ENCODE results near the gene NCS1. TPM values are rescaled to one million over a fixed set of nuclear protein-coding genes. Genes with fewer than 3 reads are reported as not detected.

The NCS1 gene
- total RNA-seq, 1 donor from 2014 or later: 14.3 TPM

DNA sequence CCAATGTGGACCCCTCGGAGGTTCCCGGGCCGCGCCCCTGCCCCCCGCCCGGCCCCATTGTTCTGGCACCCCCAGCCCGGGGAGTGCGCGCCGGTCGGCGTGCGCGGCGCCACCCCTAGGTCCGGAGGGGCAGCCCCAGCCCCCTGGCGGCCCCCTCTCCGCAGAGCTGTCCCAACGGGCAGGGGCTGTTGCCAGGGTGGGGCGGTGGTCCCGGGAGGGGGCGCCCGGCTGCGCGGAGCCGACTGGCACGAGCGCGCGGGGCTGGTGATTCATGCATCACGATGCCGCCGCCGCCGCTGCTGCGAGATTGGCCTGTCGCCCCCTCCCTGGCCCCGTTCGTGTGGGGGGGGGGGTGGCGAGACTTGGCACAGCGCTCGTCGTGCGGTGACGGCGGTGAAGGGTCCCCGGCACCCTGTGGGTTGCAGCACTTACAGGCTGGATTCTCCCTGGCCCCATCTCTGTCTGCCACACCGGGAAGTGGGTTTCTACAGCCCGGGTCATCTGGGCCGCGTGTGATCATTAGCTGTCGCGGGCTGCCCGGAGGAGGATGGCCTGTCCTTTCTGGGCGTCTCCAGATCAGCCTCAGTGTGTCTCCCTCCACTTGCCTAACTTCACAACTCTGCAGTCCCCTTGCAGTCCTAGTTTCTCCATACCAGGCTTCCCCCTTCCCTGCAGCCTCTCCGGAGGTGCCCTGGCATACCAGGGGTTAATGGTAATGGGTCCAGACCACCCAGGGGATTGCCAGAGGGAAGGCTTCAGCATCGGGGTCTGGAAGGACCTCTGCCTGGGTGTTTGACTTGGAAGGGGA lies 858 bp downstream of the NCS1 start:
- intact Hi-C loops (cut with DNase I): loop anchor here (5.0 kb wide), 1 partner anchor 36 kb away; no protein-coding TSS in a partner anchor
- no peak for DNase-seq (ENCODE audit: low spot score)

DNA sequence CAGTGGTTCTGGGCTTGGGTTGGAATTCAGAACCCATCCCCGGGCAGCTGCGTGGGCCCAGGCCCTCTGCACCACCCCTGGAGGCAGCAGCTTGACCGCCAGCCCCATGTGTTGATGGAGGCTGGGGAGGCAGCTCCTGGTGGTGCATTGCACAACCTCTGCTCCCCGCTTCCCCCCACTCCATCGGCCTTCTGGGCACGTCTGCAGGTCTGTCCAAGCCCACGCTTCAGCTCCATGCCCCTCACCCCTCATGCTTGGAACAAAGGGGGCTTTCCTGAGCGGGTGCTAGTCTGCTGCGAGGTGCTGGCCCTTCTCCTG lies 1.4 kb downstream of the NCS1 start:
- no peak for DNase-seq (ENCODE audit: low spot score)
- intact Hi-C loops (cut with DNase I): loop anchor here (5.0 kb wide), 1 partner anchor 36 kb away; no protein-coding TSS in a partner anchor

DNA sequence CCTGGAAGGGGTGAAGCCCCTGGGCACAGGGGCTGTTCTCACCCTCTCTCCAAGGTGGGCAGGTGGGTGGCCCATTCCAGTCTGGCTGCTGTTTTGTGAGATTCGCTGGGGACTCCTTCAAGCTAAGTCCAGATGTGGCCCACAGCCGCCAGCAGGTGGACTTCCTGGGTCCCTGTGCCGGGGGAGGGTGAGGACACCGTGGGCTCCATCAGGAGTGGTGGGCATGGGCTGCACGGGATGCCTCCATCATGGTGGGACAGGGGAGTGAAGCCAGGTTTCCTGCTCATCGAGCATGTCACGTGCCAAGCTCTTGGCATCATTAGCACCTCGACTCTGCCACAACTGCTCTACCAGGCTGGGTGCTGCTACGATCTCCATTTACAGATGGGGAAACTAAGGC lies 1.8 kb downstream of the NCS1 start:
- no peak for DNase-seq (ENCODE audit: low spot score)
- intact Hi-C loops (cut with DNase I): loop anchor here (5.0 kb wide), 1 partner anchor 37 kb away; no protein-coding TSS in a partner anchor

DNA sequence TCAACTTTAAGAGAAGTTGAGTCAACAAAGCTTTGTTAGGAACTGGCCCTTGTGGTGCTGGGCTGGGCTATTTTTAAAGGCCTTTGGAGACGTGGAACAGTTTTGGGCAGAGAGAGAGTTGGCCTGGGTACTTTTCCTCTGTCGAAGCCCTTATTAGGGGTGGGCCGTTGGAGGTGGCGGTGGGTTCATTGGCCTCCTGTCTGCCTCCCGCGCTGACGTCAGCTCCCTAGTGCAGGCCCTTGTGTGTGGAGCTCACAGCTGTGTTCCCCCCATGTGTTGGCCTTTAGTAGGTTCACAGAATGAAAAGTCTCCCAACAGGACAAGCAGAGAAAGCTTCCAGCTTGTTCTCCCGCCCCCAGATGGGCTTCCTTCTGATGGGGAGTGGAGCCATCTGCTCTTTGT lies 2.7 kb downstream of the NCS1 start:
- no peak for DNase-seq (ENCODE audit: low spot score)
- intact Hi-C loops (cut with DNase I): loop anchor here (5.0 kb wide), 2 partner anchors 38 to 62 kb away; no protein-coding TSS in a partner anchor

DNA sequence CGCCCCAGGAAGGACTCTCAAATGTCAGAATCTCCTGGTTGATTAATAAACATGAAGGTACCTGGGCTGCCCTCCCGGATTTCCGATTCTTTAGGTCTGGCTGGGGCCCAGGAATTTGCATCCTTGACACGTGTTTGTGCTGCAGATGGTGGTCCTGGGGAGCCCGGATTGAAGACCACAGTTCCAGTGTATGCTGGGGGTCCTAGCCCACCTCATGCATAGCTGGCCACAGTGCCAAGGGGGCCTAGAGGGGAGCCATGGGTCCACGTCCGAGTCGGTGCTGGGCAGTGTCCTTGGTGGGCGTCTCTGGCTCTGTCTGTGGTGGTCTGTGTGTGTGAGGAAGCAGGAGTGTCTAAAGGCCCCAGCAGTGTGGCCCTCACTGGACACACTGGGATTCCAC lies 3.2 kb downstream of the NCS1 start:
- intact Hi-C loops (cut with DNase I): loop anchor here (5.0 kb wide), 1 partner anchor 62 kb away; no protein-coding TSS in a partner anchor
- no peak for DNase-seq (ENCODE audit: low spot score)

DNA sequence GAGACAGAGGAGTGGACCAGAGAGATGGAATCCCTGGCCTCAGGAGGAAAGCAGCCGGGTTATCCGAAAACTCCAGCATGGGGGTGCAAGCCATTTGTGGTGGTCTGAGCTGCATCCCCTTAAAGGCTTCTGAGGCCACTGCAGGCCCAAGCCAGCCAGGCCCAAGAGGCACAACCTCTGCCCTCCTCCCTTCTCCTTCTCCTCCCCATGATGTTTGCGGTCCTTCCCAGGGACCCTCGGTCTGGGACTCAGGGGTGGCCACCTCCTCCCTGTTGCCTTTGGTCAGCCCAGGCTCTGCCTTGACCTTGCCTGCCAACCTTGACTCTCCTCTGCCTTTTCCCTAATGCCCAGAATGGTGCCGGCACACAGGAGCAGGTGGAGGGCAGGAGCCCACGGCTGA lies 4.6 kb downstream of the NCS1 start:
- no peak for DNase-seq (ENCODE audit: low spot score)
- intact Hi-C loops (cut with DNase I): loop anchor here (5.0 kb wide), 1 partner anchor 61 kb away; no protein-coding TSS in a partner anchor

DNA sequence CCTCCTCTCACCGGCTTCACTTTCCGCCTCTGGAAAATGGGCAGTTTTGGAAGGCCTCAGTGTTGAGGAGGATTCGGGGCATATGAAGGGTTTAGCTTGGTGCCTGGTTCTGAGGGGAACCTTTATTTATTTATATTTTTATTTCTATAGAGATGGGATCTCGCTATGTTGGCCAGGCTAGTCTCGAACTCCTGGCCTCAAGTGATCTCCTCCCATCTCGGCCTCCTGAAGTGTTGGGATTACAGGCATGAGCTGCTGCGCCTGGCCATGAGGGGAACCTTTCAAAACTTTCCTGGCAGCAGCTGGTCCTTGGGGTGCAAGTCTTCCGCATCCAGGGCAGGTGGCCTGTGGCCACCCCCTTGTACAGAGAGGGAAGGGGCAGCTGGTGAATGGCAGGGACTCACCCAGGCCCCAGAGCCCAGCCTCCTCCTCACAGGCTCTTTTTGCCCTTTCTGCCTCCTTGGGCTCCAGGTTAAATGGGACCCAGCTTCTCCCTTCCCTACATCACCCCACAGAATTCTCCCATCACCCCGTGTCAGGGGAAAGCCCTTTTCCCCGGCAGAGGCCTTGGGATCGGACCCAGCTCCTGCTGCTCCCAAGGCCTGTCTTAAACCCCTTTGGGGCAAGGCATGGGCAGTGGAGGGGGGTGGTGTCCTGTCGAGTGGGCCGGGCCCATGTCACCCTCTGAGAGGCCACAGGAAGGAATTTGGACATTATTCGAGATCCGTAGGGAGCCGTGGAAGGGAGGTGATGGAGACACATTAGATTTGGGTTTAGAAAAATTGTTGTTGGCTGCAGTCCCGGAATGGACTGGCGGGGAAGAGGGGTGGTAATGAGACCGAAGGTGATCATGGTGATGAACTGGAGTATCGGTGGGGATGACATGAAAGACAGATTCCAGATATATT lies 5.9 kb downstream of the NCS1 start:
- DNase-seq (ENCODE audit: low spot score): no peak
- intact Hi-C loops (cut with DNase I): loop anchor here (5.0 kb wide), 1 partner anchor 59 kb away; no protein-coding TSS in a partner anchor

DNA sequence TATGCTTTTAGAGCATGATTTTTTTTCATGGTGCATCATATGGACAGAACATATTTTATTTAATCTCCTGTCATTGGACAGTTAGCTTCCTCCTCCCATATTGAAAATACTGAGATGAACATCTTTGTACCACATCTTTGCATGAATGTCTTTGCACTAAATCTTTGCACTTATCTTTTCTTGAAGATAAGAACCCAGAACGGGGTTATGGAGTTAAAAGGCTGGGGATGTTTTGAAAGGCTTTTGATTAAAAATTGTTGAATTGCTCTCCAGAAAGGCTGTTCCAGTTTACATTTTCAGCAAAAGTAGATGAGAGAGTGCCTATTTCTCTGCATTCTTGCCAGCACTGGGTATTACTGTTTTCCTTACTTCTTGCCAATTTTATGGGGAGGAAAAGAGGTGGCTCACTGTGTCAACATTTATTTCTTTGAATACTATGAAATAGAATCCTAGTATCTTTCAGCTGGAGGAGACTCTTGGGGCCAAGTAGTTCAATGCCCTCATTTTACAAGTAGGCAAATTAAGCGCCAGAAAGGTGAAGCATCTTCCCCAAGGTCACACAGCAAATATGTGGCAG lies 7.2 kb downstream of the NCS1 start:
- intact Hi-C loops (cut with DNase I): loop anchor here (5.0 kb wide), 1 partner anchor 58 kb away; no protein-coding TSS in a partner anchor
- no peak for DNase-seq (ENCODE audit: low spot score)

DNA sequence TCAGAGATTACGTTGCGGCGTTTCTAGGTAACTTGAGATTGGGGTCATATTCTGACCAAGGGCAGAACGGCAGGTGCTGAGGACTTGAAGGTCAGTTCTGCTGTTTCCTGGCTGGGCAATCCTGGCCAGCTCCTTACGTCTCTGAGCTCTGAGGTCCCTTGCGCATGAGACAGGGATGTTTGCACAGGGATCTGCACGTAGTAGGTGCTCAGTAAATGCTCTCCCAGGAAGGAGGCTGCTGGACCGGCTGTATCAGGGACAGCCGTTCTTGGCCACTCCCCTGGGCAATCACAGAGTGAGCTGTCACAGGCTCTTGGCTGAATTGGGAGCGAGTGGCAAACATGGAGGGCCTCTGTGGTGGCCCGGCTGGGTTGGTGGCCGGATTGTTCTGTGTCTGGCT lies 8.3 kb downstream of the NCS1 start:
- DNase-seq (ENCODE audit: low spot score): no peak
- intact Hi-C loops (cut with DNase I): no loop called here

DNA sequence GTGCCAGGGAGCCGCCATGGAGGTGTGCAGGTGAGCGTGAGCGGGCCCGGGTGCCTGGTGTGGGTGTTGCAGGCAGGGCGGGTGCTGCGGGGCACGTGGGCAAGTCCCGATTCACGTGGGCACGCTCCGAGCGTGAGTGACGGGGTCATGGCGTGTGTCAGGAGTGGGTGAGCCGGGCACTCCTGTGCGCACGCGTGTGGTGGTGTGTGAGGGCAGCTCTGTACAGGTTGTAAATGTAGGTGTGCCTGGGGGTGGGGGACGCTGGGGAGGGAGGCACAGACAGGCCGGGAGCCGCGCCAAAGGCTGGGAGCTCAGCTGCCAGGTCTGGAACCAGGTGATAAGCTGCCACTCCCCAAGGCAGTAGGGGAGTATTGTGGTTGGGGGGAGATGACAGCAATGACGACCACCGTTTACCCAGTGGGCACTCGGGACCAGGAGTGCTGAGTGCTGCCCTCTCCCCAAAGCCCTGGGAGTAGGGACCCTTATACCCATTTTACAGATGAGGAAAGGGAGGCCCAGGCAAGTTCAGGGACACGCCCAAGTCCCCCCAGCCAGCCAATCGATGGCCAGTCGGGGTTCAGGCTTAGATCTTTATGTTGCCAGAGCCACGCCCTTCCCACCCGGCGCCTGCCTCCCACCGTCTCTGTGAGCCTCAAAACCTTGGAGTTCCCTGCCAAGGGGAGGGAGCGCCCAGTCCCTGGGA lies 9.6 kb downstream of the NCS1 start:
- intact Hi-C loops (cut with DNase I): no loop called here
- no peak for DNase-seq (ENCODE audit: low spot score)

DNA sequence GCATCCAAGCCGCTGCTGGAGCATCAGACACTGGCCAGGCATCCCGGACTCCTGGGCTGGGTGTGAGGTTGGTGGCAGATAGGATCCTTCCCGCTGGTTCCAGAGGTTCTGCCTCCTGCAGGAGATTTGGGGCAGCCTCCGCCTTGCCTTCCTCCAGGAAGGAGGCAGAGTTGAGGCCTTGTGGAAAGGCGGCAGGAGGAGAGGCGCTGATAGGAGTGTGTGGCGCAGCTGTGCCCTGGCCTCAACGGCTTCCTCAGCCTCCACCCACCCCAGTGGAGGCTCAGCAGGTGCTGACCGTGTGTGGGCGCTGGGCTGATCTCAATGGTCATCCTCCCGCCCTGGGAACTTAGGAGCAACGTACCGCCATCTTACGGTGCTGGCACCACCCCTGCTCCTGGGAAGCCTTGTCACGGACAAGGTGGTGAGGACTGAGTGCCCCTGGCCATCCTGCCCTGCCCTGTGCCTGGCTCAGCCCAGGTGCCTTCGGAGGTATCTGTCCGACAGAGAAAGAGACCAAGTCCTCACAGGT lies 10.2 kb downstream of the NCS1 start:
- intact Hi-C loops (cut with DNase I): no loop called here

DNA sequence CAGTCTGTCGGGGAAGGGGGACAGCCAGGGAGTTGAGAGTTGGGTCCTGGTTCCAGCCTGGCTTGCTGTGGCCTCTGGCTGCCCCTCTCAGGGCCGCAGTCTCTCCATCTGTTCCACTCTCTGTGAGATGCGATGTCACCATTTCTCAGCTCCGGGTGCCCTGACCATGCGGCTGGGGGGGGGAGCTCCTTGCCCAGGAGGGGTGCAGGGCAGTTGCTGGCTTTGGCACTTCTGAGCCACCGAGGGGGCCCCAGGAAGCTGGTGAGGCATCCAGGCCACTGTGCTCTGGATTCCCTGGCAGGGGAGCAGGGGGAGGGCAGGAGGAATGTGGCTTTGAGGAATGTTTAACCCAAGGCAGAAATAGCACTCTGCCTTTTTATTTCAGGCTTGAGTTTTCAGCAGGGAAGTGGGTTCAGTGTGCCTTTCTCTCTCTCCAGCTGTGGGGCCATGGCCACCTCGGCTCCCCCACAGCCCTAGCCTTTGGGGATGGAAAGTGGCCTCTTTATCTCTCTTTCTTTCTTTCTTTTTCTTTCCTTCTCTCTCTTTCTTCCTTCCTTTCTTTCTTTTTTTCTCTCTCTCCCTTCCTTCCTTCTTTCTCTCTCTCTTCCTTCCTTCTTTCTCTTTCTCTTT lies 11.0 kb downstream of the NCS1 start:
- intact Hi-C loops (cut with DNase I): no loop called here
- DNase-seq (ENCODE audit: low spot score): no peak

More for the DNA sequence above, 10.2 kb downstream of the NCS1 start:
- no peak for DNase-seq (ENCODE audit: low spot score)

DNA sequence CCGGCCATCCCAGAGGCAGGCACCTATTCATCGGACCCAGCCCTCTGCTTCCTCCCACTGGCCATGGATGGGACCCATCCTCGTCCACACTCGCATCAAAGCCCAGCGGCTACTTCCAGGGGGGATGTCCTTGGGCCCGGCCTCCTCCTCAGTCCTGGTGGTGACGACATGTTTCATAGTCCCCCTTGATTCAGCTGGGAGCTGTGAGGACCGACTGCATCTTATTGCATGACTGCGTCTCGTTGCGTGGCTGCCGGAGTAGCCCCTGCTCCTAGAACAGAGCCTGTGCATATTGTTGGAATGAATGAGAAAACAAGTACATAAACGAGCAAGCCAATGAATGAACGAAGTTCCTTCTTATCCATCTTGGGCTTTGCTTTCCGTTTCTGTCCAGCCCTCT lies 12.8 kb downstream of the NCS1 start:
- DNase-seq (ENCODE audit: low spot score): no peak
- intact Hi-C loops (cut with DNase I): no loop called here

DNA sequence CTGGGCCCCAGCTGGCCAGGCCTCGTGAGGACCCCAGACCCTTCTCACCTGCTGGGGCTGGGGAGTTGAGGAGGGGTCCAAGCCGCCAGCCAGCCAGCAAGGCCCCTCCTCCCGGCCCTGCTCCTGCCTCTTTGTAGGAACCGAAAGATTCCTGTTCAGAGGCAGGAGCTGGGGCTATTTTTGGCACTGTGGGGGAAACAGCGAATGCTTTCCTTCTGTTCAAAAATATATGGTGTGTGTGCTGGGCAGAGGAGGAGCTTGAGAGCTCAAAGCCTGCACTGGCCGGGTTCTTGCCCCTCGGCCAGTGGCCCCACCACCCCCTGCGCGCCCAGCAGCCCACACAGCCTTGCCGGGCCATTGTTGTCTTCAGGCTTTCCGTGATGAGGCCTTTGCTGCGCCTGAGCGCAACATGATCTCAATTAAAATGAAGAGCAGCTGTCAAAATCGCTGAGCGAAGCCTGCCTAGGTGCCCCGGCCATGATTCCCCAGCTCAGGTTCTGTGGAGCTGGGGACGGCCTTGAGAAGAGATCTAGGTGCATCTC lies 13.4 kb downstream of the NCS1 start:
- DNase-seq (ENCODE audit: low spot score): no peak
- intact Hi-C loops (cut with DNase I): no loop called here

DNA sequence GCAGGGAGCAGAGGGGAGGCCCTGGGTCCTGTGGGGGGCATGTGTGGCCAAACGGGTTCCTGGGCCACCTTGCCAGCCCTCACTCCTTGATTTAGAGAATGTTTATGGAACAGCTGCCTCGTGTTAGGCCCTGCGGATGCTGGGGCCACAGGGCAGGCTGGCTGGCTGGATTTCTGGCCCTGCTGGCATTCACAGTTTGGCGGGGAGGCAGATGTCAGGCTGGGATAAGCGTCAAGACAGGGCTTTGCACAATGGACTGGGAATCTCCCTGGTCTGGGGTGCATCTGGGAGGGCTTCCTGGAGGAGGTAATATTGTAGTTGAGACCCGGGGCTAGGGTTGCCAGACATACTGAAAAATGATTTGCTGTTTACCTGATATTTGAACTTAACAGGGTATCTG lies 13.8 kb downstream of the NCS1 start:
- intact Hi-C loops (cut with DNase I): no loop called here
- no peak for DNase-seq (ENCODE audit: low spot score)

DNA sequence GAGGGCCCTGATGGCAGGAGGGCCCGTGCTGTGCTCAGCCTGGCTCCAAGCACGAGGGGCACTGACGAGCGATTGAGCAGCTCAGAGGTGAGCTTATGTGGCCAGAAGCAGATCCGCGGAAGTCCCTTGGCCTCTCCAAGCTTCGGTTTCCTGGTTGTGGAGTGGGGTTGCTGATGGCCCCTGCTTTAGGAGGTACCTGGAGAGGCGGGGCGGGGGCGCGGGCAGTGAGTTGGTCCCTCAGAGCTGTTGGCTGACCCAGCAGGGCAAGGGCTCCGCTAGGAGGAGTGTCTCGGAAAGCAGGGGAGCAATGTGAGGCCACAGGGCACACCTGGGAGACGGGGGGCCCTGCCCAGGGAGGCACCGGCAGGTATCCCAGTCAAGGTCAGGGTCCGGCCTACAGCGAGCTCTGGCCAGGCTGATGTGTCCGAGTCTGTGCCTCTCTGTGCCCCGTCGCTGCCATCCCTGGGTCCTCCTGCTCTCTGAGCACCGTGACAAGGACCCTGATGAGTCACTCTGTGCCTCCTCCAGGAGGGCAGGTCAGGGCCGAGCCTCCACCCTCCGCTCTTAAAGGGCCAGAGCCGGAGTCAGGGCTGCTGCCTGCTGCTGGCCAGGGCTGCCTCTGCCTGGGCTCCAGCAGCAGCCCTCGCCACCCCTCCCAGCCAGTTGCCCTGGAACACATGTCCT lies 14.8 kb downstream of the NCS1 start:
- no peak for DNase-seq (ENCODE audit: low spot score)
- intact Hi-C loops (cut with DNase I): no loop called here

DNA sequence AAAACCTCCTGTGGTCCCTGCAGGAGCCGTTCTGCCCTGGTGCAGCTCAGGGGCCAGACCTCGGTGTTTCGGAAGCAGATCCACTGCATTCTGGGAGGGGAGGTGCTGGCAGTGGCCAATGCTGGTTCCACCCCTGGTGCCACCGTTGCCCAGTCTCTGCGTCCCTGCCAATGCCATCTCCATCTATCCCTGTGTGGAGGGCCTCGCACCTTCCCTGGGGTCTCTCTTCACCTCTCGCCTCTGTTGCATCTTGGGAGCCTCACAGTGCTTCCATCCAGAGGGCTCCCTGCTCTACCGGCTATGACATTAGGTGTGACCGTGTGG lies 15.3 kb downstream of the NCS1 start:
- intact Hi-C loops (cut with DNase I): no loop called here
- DNase-seq (ENCODE audit: low spot score): no peak

DNA sequence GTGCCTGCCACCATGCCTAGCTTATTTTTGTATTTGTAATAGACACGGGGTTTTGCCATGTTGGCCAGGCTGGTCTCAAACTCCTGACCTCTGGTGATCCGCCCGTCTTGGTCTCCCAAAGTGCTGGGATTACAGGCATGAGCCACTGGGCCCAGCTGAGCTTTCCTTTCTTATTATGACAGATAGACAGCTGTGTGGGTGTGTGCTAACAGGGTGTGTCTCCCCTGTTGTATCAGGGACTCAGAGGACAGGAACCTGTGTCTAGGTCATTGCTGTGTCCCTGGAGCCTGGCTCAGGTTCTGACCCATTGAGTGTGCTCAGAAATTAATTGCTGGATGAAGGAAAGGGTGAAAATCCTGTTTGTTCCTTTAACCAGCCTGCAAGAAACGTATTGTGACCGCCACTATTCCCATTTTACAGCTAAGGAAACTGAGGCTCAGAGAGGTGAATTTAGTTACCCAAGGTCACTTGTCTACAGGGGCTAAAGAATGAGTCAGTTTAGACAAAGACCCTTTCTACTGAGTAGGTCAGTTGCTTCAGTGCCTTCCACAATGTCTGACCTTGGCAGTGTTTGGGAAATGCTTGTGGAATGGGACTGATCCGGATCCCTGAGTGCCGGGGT lies 16.8 kb downstream of the NCS1 start:
- intact Hi-C loops (cut with DNase I): no loop called here
- no peak for DNase-seq (ENCODE audit: low spot score)

All from cardiac septum (tissue), 1 donor.